Transverse colon (tissue), 3 donors: ENCODE results near the gene CPNE1.

Experiments
- CTCF ChIP-seq, 5 experiments: fragments of 200-600 bp in 3 of 5; fragments of 450-650 bp in 2 of 5; sonication (generic) in 3 of 5; IDR thresholded peaks; 1 replicate in 2 of 5; 2 replicates in 3 of 5; pipeline ENCODE4 v1.5.1; 2016 to 2017; ENCODE audit warnings: antibody characterized with exemption in 5 of 5, inconsistent platforms in 3 of 5, mild to moderate bottlenecking in 2 of 5, moderate library complexity in 1 of 5
- POLR2A ChIP-seq: fragments of 450-650 bp; IDR thresholded peaks from one replicate; pipeline ENCODE4 v1.6.1; 2016; ENCODE audit warnings: antibody characterized with exemption, mild to moderate bottlenecking, moderate library complexity

GRCh38 chr20:35690265-35690664, 25.6 kb upstream of the CPNE1 start:
- TF ChIP-seq POLR2A (no peak), CTCF (IDR thresholded peaks at IDR 0.05) (no peak)
